ENCODE measurements around the gene TMEM161A.
A peak's percentile ranks its signal among the peaks of the same experiment; 100 is the strongest.

Gene TMEM161A

DNA sequence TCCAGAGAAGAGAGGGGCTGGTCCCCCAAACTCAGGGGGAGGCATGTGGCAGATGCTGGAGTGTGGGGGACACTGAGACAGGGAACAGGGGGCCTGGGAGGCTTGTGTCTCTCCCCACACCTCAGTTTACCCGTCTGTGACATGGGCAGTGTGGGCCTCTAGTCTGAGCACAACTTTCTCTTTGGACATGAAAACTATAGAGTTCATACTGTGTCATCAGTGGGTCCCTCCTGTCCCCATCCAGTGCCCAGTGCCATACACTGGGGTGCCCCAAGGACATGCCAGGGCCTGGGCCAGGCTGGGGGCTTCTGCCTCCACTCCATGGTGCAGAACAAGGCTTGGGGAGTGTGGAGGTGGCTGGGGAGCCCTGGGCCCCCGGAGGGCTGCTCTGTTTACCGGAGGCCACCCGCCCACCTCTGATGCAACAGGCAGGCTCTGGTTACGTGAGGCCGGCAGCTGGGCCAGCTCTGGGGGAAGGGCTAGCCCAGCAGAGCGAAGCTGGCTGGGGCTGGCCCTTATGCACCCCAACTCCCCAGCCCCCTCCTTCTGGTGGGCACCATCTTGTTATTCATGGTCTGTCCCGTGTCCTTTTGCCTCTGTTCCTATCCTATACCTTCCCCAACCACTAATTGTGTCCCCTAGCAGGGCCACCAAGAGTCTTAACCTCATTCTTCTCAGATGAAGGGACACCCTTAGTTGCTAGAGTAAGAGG is 33.7 kb upstream of the TMEM161A start:
- no peak overlapping the region for H3K4me3 ChIP-seq (ENCODE audit: low read depth, low read length)
- DNase-seq (ENCODE audit: low read depth): peak; percentile 80
- TF ChIP-seq, protein P1, sequence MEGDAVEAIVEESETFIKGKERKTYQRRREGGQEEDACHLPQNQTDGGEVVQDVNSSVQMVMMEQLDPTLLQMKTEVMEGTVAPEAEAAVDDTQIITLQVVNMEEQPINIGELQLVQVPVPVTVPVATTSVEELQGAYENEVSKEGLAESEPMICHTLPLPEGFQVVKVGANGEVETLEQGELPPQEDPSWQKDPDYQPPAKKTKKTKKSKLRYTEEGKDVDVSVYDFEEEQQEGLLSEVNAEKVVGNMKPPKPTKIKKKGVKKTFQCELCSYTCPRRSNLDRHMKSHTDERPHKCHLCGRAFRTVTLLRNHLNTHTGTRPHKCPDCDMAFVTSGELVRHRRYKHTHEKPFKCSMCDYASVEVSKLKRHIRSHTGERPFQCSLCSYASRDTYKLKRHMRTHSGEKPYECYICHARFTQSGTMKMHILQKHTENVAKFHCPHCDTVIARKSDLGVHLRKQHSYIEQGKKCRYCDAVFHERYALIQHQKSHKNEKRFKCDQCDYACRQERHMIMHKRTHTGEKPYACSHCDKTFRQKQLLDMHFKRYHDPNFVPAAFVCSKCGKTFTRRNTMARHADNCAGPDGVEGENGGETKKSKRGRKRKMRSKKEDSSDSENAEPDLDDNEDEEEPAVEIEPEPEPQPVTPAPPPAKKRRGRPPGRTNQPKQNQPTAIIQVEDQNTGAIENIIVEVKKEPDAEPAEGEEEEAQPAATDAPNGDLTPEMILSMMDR (conservative IDR thresholded peaks at IDR 0.05; ENCODE audit: low read depth, low read length): no peak

GRCh38 chr19:19170873-19171672 is 32.8 kb upstream of the TMEM161A start:
- H3K4me3 ChIP-seq (ENCODE audit: low read depth, low read length): no peak overlapping the region
- DNase-seq (ENCODE audit: low read depth): no peak
- TF ChIP-seq, protein P1 (conservative IDR thresholded peaks at IDR 0.05; ENCODE audit: low read depth, low read length): no peak

GRCh38 chr19:19170053-19170872 is 32.0 kb upstream of the TMEM161A start, which contains the start of gene MEF2B:
TSS of gene MEF2B (minus strand) at chr19:19170263. CDS start at chr19:19150735, 19,528 bp downstream.
- TF ChIP-seq, protein P1 (conservative IDR thresholded peaks at IDR 0.05; ENCODE audit: low read depth, low read length): no peak
- H3K4me3 ChIP-seq (ENCODE audit: low read depth, low read length): peak within 1 kb of the TSS; percentile 42
- DNase-seq (ENCODE audit: low read depth): peak; percentile 74

GRCh38 chr19:19169236-19170052 is 31.2 kb upstream of the TMEM161A start:
- DNase-seq (ENCODE audit: low read depth): no peak
- TF ChIP-seq, protein P1 (conservative IDR thresholded peaks at IDR 0.05; ENCODE audit: low read depth, low read length): no peak
- H3K4me3 ChIP-seq (ENCODE audit: low read depth, low read length): no peak overlapping the region

DNA sequence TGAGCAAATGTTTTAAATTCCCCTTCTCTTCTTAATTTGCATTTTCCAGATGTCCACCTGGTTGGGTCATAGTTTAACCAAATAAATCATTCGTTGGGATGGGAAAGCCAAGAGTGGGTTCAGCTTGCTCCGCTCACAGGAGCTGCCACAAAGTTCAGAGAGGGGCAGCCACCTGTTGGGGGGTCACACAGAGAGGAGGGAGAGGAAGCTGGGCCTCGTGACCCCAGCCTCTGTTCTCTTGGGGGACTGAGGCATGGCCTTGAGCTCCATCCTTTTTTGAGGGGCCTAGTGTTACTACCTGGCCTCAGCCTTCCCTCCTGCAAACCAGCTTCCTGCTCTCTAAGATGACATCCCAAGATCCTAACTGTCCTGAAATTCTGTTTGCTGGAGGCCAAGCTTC is 29.3 kb upstream of the TMEM161A start:
- DNase-seq (ENCODE audit: low read depth): no peak
- no peak overlapping the region for H3K4me3 ChIP-seq (ENCODE audit: low read depth, low read length)
- TF ChIP-seq, protein P1 (conservative IDR thresholded peaks at IDR 0.05; ENCODE audit: low read depth, low read length): no peak

DNA sequence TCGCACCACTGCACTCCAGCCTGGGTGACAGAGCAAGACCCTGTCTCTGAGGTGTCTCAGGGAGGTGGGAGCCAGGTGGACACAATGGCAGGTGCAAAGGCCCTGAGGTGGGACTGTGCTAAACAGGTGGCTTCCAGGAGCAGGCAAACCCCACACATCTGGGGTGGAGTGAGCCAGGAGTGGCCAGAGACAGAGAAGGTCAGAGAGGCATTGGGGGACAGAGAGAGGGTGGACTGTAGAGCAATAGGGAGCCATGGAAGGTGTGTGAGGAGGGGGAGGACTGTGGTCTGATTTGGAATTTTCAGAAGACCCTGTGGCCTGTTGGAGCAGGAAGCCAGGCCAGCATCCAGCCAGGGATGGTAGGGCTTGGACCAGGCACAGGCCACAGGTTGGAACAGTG is 27.1 kb upstream of the TMEM161A start:
- DNase-seq (ENCODE audit: low read depth): no peak
- no peak overlapping the region for H3K4me3 ChIP-seq (ENCODE audit: low read depth, low read length)
- TF ChIP-seq, protein P1 (conservative IDR thresholded peaks at IDR 0.05; ENCODE audit: low read depth, low read length): no peak
